ENCODE results near the gene RAB10. TPM values are rescaled to one million over a fixed set of nuclear protein-coding genes. Genes with fewer than 3 reads are reported as not detected.

RAB10 gene
- total and polyA plus RNA-seq, 2 of the 13 experiments (the other 11 are each of a cell fraction or from before 2014, with no cell fraction given) = 48.2 to 120 TPM

DNA sequence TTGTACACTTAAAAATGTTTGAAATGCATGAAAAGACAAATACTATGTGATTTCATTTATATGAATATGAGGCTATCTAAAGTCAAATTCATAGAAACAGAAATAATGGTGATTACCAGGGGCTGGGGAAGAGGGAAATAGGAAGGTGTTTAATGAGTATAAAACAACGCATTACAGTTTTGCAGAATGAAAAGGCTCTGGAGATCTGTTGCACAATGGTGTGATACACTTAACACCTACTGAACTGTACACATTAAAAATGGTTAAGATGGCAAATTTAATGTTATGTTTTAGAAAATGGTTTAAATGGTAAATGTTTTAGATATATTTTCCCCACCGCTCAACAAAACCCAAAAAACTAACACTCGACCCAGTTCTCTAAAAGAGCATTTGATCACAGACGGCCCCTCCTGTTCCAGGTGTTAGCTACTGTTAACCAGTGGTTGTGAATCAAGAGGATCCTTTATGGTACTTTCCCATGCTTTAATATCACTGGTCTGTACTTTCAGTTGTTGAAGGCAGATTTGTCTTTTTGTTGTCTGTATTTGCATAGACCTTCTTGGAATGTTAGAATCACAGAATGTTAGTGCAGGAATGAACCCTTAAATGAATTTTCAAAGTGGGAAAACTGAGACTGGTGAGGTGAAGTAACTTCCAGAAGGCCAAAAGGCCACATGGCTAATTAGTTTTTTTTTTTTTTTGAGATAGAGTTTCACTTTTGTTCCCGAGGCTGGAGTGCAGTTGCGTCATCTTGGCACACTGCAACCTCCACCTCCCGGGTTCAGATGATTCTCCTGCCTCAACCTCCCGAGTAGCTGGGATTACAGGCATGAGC is 10.2 kb downstream of the RAB10 start (continued):
- TF ChIP-seq ZNF747 (CRISPR knock-in tag; IDR thresholded peaks at IDR 0.05; ENCODE audit: borderline replicate concordance) = no peak
- TF ChIP-seq, protein P1, sequence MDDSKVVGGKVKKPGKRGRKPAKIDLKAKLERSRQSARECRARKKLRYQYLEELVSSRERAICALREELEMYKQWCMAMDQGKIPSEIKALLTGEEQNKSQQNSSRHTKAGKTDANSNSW (CRISPR knock-in tag; IDR thresholded peaks at IDR 0.05; ENCODE audit: borderline replicate concordance) = no peak
- TF ChIP-seq NKX3-1 (CRISPR knock-in tag; IDR thresholded peaks at IDR 0.05) = no peak
- TF ChIP-seq SRF (IDR thresholded peaks at IDR 0.05; ENCODE audit: low read depth, low read length) = no peak
- no peak for TF ChIP-seq ZFP37 (CRISPR knock-in tag; IDR thresholded peaks at IDR 0.05; ENCODE audit: borderline replicate concordance)
- TF ChIP-seq KMT2B (CRISPR knock-in tag; IDR thresholded peaks at IDR 0.05) = peak; percentile 53; the same call in 1 of the 2 replicates
- TF ChIP-seq BRD4 (CRISPR knock-in tag; IDR thresholded peaks at IDR 0.05) = no peak
- peak; percentile 34; the same call in 1 of the 2 replicates for TF ChIP-seq ATF7 (IDR thresholded peaks at IDR 0.05)
- no peak for TF ChIP-seq ATF7 (CRISPR knock-in tag; IDR thresholded peaks at IDR 0.05)
- TF ChIP-seq POGZ (CRISPR knock-in tag; IDR thresholded peaks at IDR 0.05) = 0 out of 2 replicates have a peak, but pooled peaks have one; percentile 27
- TF ChIP-seq NCOR1 (IDR thresholded peaks at IDR 0.05; ENCODE audit: borderline replicate concordance, low read length) = 0 out of 2 replicates have a peak, but pooled peaks have one; percentile 23
- TF ChIP-seq SMC3 (IDR thresholded peaks at IDR 0.05; ENCODE audit: low read length) = no peak
- no peak for TF ChIP-seq MXI1 (IDR thresholded peaks at IDR 0.05; ENCODE audit: borderline replicate concordance, low read depth, low read length)
- TF ChIP-seq, protein P2, sequence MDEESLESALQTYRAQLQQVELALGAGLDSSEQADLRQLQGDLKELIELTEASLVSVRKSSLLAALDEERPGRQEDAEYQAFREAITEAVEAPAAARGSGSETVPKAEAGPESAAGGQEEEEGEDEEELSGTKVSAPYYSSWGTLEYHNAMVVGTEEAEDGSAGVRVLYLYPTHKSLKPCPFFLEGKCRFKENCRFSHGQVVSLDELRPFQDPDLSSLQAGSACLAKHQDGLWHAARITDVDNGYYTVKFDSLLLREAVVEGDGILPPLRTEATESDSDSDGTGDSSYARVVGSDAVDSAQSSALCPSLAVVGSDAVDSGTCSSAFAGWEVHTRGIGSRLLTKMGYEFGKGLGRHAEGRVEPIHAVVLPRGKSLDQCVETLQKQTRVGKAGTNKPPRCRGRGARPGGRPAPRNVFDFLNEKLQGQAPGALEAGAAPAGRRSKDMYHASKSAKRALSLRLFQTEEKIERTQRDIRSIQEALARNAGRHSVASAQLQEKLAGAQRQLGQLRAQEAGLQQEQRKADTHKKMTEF (CRISPR knock-in tag; IDR thresholded peaks at IDR 0.05) = peak; percentile 20; the same call in 1 of the 2 replicates
- TF ChIP-seq, protein P3, sequence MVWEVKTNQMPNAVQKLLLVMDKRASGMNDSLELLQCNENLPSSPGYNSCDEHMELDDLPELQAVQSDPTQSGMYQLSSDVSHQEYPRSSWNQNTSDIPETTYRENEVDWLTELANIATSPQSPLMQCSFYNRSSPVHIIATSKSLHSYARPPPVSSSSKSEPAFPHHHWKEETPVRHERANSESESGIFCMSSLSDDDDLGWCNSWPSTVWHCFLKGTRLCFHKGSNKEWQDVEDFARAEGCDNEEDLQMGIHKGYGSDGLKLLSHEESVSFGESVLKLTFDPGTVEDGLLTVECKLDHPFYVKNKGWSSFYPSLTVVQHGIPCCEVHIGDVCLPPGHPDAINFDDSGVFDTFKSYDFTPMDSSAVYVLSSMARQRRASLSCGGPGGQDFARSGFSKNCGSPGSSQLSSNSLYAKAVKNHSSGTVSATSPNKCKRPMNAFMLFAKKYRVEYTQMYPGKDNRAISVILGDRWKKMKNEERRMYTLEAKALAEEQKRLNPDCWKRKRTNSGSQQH (CRISPR knock-in tag; IDR thresholded peaks at IDR 0.05; ENCODE audit: low read depth) = no peak
- TF ChIP-seq, protein P4, sequence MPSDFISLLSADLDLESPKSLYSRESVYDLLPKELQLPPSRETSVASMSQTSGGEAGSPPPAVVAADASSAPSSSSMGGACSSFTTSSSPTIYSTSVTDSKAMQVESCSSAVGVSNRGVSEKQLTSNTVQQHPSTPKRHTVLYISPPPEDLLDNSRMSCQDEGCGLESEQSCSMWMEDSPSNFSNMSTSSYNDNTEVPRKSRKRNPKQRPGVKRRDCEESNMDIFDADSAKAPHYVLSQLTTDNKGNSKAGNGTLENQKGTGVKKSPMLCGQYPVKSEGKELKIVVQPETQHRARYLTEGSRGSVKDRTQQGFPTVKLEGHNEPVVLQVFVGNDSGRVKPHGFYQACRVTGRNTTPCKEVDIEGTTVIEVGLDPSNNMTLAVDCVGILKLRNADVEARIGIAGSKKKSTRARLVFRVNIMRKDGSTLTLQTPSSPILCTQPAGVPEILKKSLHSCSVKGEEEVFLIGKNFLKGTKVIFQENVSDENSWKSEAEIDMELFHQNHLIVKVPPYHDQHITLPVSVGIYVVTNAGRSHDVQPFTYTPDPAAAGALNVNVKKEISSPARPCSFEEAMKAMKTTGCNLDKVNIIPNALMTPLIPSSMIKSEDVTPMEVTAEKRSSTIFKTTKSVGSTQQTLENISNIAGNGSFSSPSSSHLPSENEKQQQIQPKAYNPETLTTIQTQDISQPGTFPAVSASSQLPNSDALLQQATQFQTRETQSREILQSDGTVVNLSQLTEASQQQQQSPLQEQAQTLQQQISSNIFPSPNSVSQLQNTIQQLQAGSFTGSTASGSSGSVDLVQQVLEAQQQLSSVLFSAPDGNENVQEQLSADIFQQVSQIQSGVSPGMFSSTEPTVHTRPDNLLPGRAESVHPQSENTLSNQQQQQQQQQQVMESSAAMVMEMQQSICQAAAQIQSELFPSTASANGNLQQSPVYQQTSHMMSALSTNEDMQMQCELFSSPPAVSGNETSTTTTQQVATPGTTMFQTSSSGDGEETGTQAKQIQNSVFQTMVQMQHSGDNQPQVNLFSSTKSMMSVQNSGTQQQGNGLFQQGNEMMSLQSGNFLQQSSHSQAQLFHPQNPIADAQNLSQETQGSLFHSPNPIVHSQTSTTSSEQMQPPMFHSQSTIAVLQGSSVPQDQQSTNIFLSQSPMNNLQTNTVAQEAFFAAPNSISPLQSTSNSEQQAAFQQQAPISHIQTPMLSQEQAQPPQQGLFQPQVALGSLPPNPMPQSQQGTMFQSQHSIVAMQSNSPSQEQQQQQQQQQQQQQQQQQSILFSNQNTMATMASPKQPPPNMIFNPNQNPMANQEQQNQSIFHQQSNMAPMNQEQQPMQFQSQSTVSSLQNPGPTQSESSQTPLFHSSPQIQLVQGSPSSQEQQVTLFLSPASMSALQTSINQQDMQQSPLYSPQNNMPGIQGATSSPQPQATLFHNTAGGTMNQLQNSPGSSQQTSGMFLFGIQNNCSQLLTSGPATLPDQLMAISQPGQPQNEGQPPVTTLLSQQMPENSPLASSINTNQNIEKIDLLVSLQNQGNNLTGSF (CRISPR knock-in tag; IDR thresholded peaks at IDR 0.05) = no peak
- peak; percentile 82 for TF ChIP-seq NR2F6 (IDR thresholded peaks at IDR 0.05)
- TF ChIP-seq NR2F6 (CRISPR knock-in tag; IDR thresholded peaks at IDR 0.05) = peak; percentile 82
- TF ChIP-seq, protein P5, sequence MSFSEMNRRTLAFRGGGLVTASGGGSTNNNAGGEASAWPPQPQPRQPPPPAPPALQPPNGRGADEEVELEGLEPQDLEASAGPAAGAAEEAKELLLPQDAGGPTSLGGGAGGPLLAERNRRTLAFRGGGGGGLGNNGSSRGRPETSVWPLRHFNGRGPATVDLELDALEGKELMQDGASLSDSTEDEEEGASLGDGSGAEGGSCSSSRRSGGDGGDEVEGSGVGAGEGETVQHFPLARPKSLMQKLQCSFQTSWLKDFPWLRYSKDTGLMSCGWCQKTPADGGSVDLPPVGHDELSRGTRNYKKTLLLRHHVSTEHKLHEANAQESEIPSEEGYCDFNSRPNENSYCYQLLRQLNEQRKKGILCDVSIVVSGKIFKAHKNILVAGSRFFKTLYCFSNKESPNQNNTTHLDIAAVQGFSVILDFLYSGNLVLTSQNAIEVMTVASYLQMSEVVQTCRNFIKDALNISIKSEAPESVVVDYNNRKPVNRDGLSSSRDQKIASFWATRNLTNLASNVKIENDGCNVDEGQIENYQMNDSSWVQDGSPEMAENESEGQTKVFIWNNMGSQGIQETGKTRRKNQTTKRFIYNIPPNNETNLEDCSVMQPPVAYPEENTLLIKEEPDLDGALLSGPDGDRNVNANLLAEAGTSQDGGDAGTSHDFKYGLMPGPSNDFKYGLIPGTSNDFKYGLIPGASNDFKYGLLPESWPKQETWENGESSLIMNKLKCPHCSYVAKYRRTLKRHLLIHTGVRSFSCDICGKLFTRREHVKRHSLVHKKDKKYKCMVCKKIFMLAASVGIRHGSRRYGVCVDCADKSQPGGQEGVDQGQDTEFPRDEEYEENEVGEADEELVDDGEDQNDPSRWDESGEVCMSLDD (CRISPR knock-in tag; IDR thresholded peaks at IDR 0.05; ENCODE audit: borderline replicate concordance) = no peak

All from HepG2 (cell line).